K562 (cell line): ENCODE results near the gene ABLIM2.

Experiments
- CBX3 ChIP-seq, 2 experiments: IDR thresholded peaks; 1 replicate in 1 of 2; 2 replicates in 1 of 2; pipeline ENCODE4 v1.6.1; 2012; ENCODE audit warnings: inconsistent platforms in 2 of 2, low read length in 2 of 2, borderline replicate concordance in 1 of 2, control low read depth in 1 of 2
- FOXA1 ChIP-seq: fragments of 450-650 bp; IDR thresholded peaks from 2 replicates; pipeline ENCODE4 v1.6.1; 2016; ENCODE audit warnings: mild to moderate bottlenecking, borderline replicate concordance
- ZNF24 ChIP-seq: fragments of 450-650 bp; IDR thresholded peaks from 2 replicates; pipeline ENCODE4 v1.6.1; 2016
- ZNF551 ChIP-seq: fragments of 250-450 bp; sonication (Bioruptor Pico); IDR thresholded peaks from 2 replicates; pipeline ENCODE4 v1.5.0; 2021; ENCODE audit warnings: mild to moderate bottlenecking, moderate library complexity
- ZNF75A ChIP-seq: fragments of 450-650 bp; formaldehyde crosslinking; IDR thresholded peaks from 2 replicates; pipeline ENCODE4 v1.4.0; 2020; ENCODE audit warnings: mild to moderate bottlenecking
- ZNF79 ChIP-seq: fragments of 250-450 bp; sonication (Bioruptor Pico); IDR thresholded peaks from 2 replicates; pipeline ENCODE4 v1.4.0; 2020; ENCODE audit warnings: low read depth, mild to moderate bottlenecking, moderate library complexity
- TF ChIP-seq, protein P1 (sequence below), 3 experiments: IDR thresholded peaks in 2 of 3; conservative IDR thresholded peaks in 1 of 3; 2 replicates each; pipeline ENCODE4 v1.5.1; 2011 to 2012; ENCODE audit warnings: low read length in 3 of 3, mild to moderate bottlenecking in 3 of 3, control low read depth in 2 of 3, improper control_type of control experiment in 1 of 3, inconsistent platforms in 1 of 3, low read depth in 1 of 3, mixed read lengths in 1 of 3, moderate library complexity in 1 of 3; ENCODE audit not compliant: insufficient read depth in 2 of 3

GRCh38 chr4:8078109-8078494 lies 80.5 kb downstream of the ABLIM2 start:
- TF ChIP-seq FOXA1 (no peak), ZNF24 (no peak), CBX3 (IDR thresholded peaks at IDR 0.05; ENCODE audit: borderline replicate concordance in 1 of 2, low read length in 2 of 2) (no peak), ZNF75A (CRISPR knock-in tag) (no peak), ZNF551 (CRISPR knock-in tag) (no peak), ZNF79 (CRISPR knock-in tag) (no peak)
- TF ChIP-seq, protein P1, sequence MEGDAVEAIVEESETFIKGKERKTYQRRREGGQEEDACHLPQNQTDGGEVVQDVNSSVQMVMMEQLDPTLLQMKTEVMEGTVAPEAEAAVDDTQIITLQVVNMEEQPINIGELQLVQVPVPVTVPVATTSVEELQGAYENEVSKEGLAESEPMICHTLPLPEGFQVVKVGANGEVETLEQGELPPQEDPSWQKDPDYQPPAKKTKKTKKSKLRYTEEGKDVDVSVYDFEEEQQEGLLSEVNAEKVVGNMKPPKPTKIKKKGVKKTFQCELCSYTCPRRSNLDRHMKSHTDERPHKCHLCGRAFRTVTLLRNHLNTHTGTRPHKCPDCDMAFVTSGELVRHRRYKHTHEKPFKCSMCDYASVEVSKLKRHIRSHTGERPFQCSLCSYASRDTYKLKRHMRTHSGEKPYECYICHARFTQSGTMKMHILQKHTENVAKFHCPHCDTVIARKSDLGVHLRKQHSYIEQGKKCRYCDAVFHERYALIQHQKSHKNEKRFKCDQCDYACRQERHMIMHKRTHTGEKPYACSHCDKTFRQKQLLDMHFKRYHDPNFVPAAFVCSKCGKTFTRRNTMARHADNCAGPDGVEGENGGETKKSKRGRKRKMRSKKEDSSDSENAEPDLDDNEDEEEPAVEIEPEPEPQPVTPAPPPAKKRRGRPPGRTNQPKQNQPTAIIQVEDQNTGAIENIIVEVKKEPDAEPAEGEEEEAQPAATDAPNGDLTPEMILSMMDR (IDR thresholded peaks at IDR 0.05 in 2 of 3, conservative IDR thresholded peaks at IDR 0.05 in 1 of 3; ENCODE audit: insufficient read depth in 2 of 3, low read depth in 1 of 3, low read length in 3 of 3): no peak
